NCI-H187 (cell line): Measurements from ENCODE around the gene SKOR2.

Source experiments
- DNase-seq, 2 experiments: peaks; one replicate each; lab custom pipeline; 2025; lab: John Stamatoyannopoulos, UW

Gene SKOR2

GRCh38 chr18:47260120-47260923, 8.9 kb upstream of the SKOR2 start:
- DNase-seq, result no peak

GRCh38 chr18:47254341-47254939, 3.0 kb upstream of the SKOR2 start:
- DNase-seq, result no peak

GRCh38 chr18:47253101-47253654, 1.7 kb upstream of the SKOR2 start:
- no peak for DNase-seq

GRCh38 chr18:47250391-47251046, 941 bp downstream of the SKOR2 start:
- DNase-seq, result no peak

GRCh38 chr18:47249314-47249981, 2.0 kb downstream of the SKOR2 start:
- no peak for DNase-seq

GRCh38 chr18:47248604-47249313, 2.7 kb downstream of the SKOR2 start:
- DNase-seq, result no peak

- no peak for DNase-seq
These were observed 3.3 kb downstream of the SKOR2 start for GRCh38 chr18:47248115-47248603.

GRCh38 chr18:47247416-47248114, 3.9 kb downstream of the SKOR2 start:
- DNase-seq, result no peak

GRCh38 chr18:47247036-47247415, 4.4 kb downstream of the SKOR2 start:
- DNase-seq, result no peak

- no peak for DNase-seq
These were observed 5.2 kb downstream of the SKOR2 start for GRCh38 chr18:47246027-47246971.

- DNase-seq, result no peak
These were observed 7.4 kb downstream of the SKOR2 start for GRCh38 chr18:47244086-47244485.

- DNase-seq, result no peak
These were observed 16.4 kb downstream of the SKOR2 start for GRCh38 chr18:47235096-47235495.

- no peak for DNase-seq
These were observed 24.8 kb downstream of the SKOR2 start for GRCh38 chr18:47226660-47227059.

- no peak for DNase-seq
These were observed 35.8 kb downstream of the SKOR2 start for GRCh38 chr18:47215554-47216138.

- no peak for DNase-seq
These were observed 42.3 kb downstream of the SKOR2 start for GRCh38 chr18:47209171-47209570.

GRCh38 chr18:47206945-47207637, 44.4 kb downstream of the SKOR2 start:
- no peak for DNase-seq

GRCh38 chr18:47204908-47205522, 46.4 kb downstream of the SKOR2 start:
- peak in 1 of 2 experiments; percentile 12 for DNase-seq
